GM12878 (cell line): ENCODE results near the gene LHFPL3. TPM values are rescaled to one million over a fixed set of nuclear protein-coding genes. Genes with fewer than 3 reads are reported as not detected.

ENCODE experiments used
- ATAC-seq: fragments of 200-7000 bp; cut with Tn5 transposase; 3 replicates; pipeline ENCODE4 v1.9.1; 2020; ENCODE audit warnings: mild to moderate bottlenecking, moderate library complexity
- BruUV-seq: library from RNA; stranded (reverse); fragments of 400-500 nt; replicated peaks from 2 replicates; lab custom pipeline; 2021; lab: Mats Ljungman, UMichigan
- CTCF ChIA-PET: fragments of 300-600 bp; sonication (Branson Sonifier 250); formaldehyde crosslinking; extraction: SDS; loops from one replicate; lab custom pipeline; 2021; ENCODE audit warnings: inconsistent platforms; lab: Yijun Ruan, JAX
- POLR2A ChIA-PET: fragments of 350-600 bp; formaldehyde crosslinking; extraction: SDS; loops from one replicate; lab custom pipeline; 2021; ENCODE audit warnings: inconsistent platforms; lab: Charles Lee
- RAD21 ChIA-PET: fragments of 300-600 bp; sonication (Branson Sonifier 250); formaldehyde crosslinking; loops from one replicate; lab custom pipeline; 2023; ENCODE audit warnings: antibody characterized with exemption; ENCODE audit not compliant: unreplicated experiment; lab: Charles Lee
- SMC1A ChIA-PET: fragments of 300-600 bp; sonication (Branson Sonifier 250); formaldehyde crosslinking; loops from one replicate; lab custom pipeline; 2023; ENCODE audit not compliant: unreplicated experiment, uncharacterized antibody; lab: Charles Lee
- DNase-seq: peaks from one replicate; pipeline ENCODE4 v3.0.0-alpha.2; 2011; ENCODE audit warnings: low read depth, low spot score
- FAIRE-seq: peaks from 3 replicates; lab custom pipeline; 2011; peaks lifted over from hg19 to GRCh38; lab: Jason Lieb, UNC
- H2AFZ ChIP-seq: 2 replicates; pipeline ENCODE4 v1.6.0; 2011; ENCODE audit warnings: low read depth, low read length, control low read depth; ENCODE audit not compliant: control insufficient read depth
- H3K27ac ChIP-seq: 2 replicates; pipeline ENCODE4 v1.5.1; 2011; ENCODE audit warnings: control low read depth; ENCODE audit not compliant: control insufficient read depth, insufficient read depth
- H3K27me3 ChIP-seq, 2 experiments: replicated peaks in 1 of 2; 2 replicates each; pipeline versions ENCODE4 v1.6.0 to v1.6.1; 2011; ENCODE audit warnings: low read length in 1 of 2; ENCODE audit not compliant: control insufficient read depth in 2 of 2, insufficient read depth in 2 of 2
- H3K36me3 ChIP-seq, 2 experiments: 2 replicates each; pipeline ENCODE4 v1.5.1; 2011; ENCODE audit warnings: low read length in 1 of 2; ENCODE audit not compliant: control insufficient read depth in 2 of 2, insufficient read depth in 2 of 2
- H3K4me1 ChIP-seq: 2 replicates; pipeline ENCODE4 v1.6.1; 2011; ENCODE audit warnings: mild to moderate bottlenecking, low read length, moderate library complexity, mixed read lengths; ENCODE audit not compliant: control insufficient read depth, insufficient read depth
- H3K4me2 ChIP-seq: 2 replicates; pipeline ENCODE4 v1.6.0; 2011; ENCODE audit warnings: control low read depth; ENCODE audit not compliant: control insufficient read depth, insufficient read depth
- H3K4me3 ChIP-seq: fragments of 200-600 bp; sonication (generic); 2 replicates; pipeline ENCODE4 v1.5.1; 2016
- H3K79me2 ChIP-seq: 2 replicates; pipeline ENCODE4 v1.6.0; 2011; ENCODE audit warnings: low read length; ENCODE audit not compliant: control insufficient read depth, insufficient read depth
- H3K9ac ChIP-seq: 2 replicates; pipeline ENCODE4 v1.8.0; 2011; ENCODE audit warnings: low read length, control low read depth, mixed read lengths; ENCODE audit not compliant: control insufficient read depth, insufficient read depth
- H3K9me3 ChIP-seq: replicated peaks from 3 replicates; pipeline ENCODE4 v1.5.1; 2011; ENCODE audit warnings: mild to moderate bottlenecking, low read length; ENCODE audit not compliant: control insufficient read depth, insufficient read depth
- H4K20me1 ChIP-seq: 2 replicates; pipeline ENCODE4 v1.6.0; 2011; ENCODE audit not compliant: control insufficient read depth, insufficient read depth
- CBX5 ChIP-seq: sonication (generic); IDR thresholded peaks from 2 replicates; pipeline ENCODE4 v1.6.1; 2016; ENCODE audit warnings: low read depth, moderate library complexity, mild to moderate bottlenecking, inconsistent platforms
- CHD2 ChIP-seq: IDR thresholded peaks from 2 replicates; pipeline ENCODE4 v1.6.1; 2011; ENCODE audit warnings: low read depth, low read length, improper control_type of control experiment, borderline replicate concordance
- EED ChIP-seq: sonication (generic); IDR thresholded peaks from 2 replicates; pipeline ENCODE4 v1.6.1; 2016; ENCODE audit warnings: antibody characterized with exemption, low read depth
- EP300 ChIP-seq, 2 experiments: fragments of 150-350 bp in 1 of 2; IDR thresholded peaks; 2 replicates each; pipeline ENCODE4 v1.6.1; 2011 to 2012; ENCODE audit warnings: low read depth in 2 of 2, low read length in 2 of 2, borderline replicate concordance in 1 of 2, improper control_type of control experiment in 1 of 2, inconsistent platforms in 1 of 2; ENCODE audit not compliant: control insufficient read depth in 1 of 2
- GABPA ChIP-seq: IDR thresholded peaks from 2 replicates; pipeline ENCODE4 v1.6.1; 2014; ENCODE audit warnings: antibody characterized with exemption, low read depth, mild to moderate bottlenecking, inconsistent platforms
- GATAD2B ChIP-seq: fragments of 450-650 bp; conservative IDR thresholded peaks from 2 replicates; pipeline ENCODE4 v1.6.1; 2017; ENCODE audit warnings: low read depth, mild to moderate bottlenecking, moderate library complexity
- IKZF1 ChIP-seq: fragments of 450-650 bp; conservative IDR thresholded peaks from 2 replicates; pipeline ENCODE4 v1.6.1; 2017; ENCODE audit warnings: antibody characterized with exemption, mild to moderate bottlenecking
- SIN3A ChIP-seq: IDR thresholded peaks from 2 replicates; pipeline ENCODE4 v1.6.1; 2012; ENCODE audit warnings: low read depth, low read length, improper control_type of control experiment
- SMAD5 ChIP-seq: IDR thresholded peaks from 2 replicates; pipeline ENCODE4 v1.6.1; 2016; ENCODE audit warnings: antibody characterized with exemption, low read depth
- SMC3 ChIP-seq: IDR thresholded peaks from 2 replicates; pipeline ENCODE4 v1.6.1; 2011; ENCODE audit warnings: low read length, improper control_type of control experiment, borderline replicate concordance
- ZBTB40 ChIP-seq: fragments of 450-650 bp; IDR thresholded peaks from 2 replicates; pipeline ENCODE4 v1.6.1; 2016; ENCODE audit warnings: mild to moderate bottlenecking, moderate library complexity, borderline replicate concordance
- WGBS: methylation state at CpG from one replicate; pipeline ENCODE4 v1.1.6; 2016; ENCODE audit warnings: low lambda C conversion rate; ENCODE audit not compliant: insufficient replicate concordance, insufficient coverage; ENCODE audit errors: missing lambda C conversion rate; 5-methylcytosine and 5-hydroxymethylcytosine counted together
- in situ Hi-C: fragments of 300-500 bp; cut with MboI; formaldehyde crosslinking; loops from 9 replicates; pipeline ENCODE4 v1.14.3; 2018; ENCODE audit warnings: mixed read lengths
- intact Hi-C: fragments of 100-400 bp; cut with micrococcal nuclease; formaldehyde crosslinking; loops from one replicate; pipeline ENCODE4 v1.14.2; 2022; ENCODE audit not compliant: unreplicated experiment
- polyA plus RNA-seq, 11 experiments: library from polyadenylated mRNA; depleted of rRNA in 4 of 11; unstranded in 6 of 11; stranded (reverse) in 5 of 11; fragments of >200 nt; fragmentation: Nextera tagmentation in 4 of 11; fragmentation: Illumina TruSeq in 1 of 11; extraction: Ambion mirVana in 4 of 11; extraction: Trizol in 1 of 11; gene quantifications; 1 replicate in 1 of 11; 2 replicates in 10 of 11; pipeline versions ENCODE4 v1.2.1 to v1.2.3, GENCODE V29; 2011 to 2016; ENCODE audit warnings: inconsistent platforms in 2 of 11, missing spikeins in 2 of 11, low read depth in 1 of 11
- total RNA-seq, 4 experiments: library from RNA; depleted of rRNA in 3 of 4; stranded (reverse); fragments of >200 nt in 3 of 4; fragmentation: Illumina TruSeq in 1 of 4; extraction: Trizol in 1 of 4; gene quantifications; 2 replicates each; pipeline versions ENCODE4 v1.2.1 to v1.2.3, GENCODE V29; 2013 to 2021

The LHFPL3 gene
- total and polyA plus RNA-seq, 10 of the 15 experiments (the other 5 are each of a cell fraction or from before 2014, with no cell fraction given), result 0.09 TPM; not detected in 9

GRCh38 chr7:104535841-104536240 is 207.4 kb downstream of the LHFPL3 start:
- intact Hi-C loops, result no loop called here
- Histone ChIP-seq H3K36me3 (no peaks in the 10 kb centered on the region), H2AFZ (no peak overlapping the region), H3K4me3 (no peak overlapping the region), H3K79me2 (no peaks in the 10 kb centered on the region), H3K4me2 (no peak overlapping the region), H3K27me3 (no peaks in the 10 kb centered on the region; a peak in 1 of 4 replicates), H3K27ac (no peak overlapping the region), H3K9ac (no peak overlapping the region), H4K20me1 (no peaks in the 10 kb centered on the region), H3K4me1 (no peaks in the 10 kb centered on the region), H3K9me3 (no peaks in the 10 kb centered on the region)
- 25% methylated on average over 6 of the region's 6 CpGs for WGBS
- TF ChIP-seq CBX5 (no peak), GABPA (no peak), EP300 (IDR thresholded peaks at IDR 0.05; ENCODE audit: borderline replicate concordance in 1 of 2, control insufficient read depth in 1 of 2, low read depth in 2 of 2, low read length in 2 of 2) (no peak), SIN3A (no peak), SMC3 (no peak), SMAD5 (no peak), ZBTB40 (no peak), GATAD2B (no peak), IKZF1 (no peak), EED (no peak), CHD2 (no peak)
- ChIA-PET RAD21 (no interaction called here), SMC1A (no interaction called here), CTCF (no interaction called here), POLR2A (no interaction called here)
- no TSS peak for BruUV-seq
- FAIRE-seq, result no peak
- no peak for ATAC-seq
- in situ Hi-C loops, result no loop called here
- DNase-seq, result no peak
